Activated T-cell treated with anti-CD3 and anti-CD28 coated beads, Interleukin-2, amount 50 U/mL, for 24 hours (primary cell): ENCODE results near the gene INHBB.

ENCODE experiments used
- DNase-seq: peaks from one replicate; pipeline ENCODE4 v3.0.0-alpha.2; 2020
- H3K27ac Mint-ChIP-seq: 2 replicates; pipeline ENCODE4 v1.8.0; 2020; ENCODE audit warnings: mild to moderate bottlenecking, mixed read lengths
- H3K27me3 Mint-ChIP-seq: 2 replicates; pipeline ENCODE4 v1.8.0; 2020; ENCODE audit warnings: mixed read lengths
- H3K36me3 Mint-ChIP-seq: 2 replicates; pipeline ENCODE4 v1.8.0; 2020; ENCODE audit warnings: low read depth, mixed read lengths
- H3K4me1 Mint-ChIP-seq: 2 replicates; pipeline ENCODE4 v1.8.0; 2020; ENCODE audit warnings: low read depth, mixed read lengths
- H3K4me3 Mint-ChIP-seq: 2 replicates; pipeline ENCODE4 v1.8.0; 2020; ENCODE audit warnings: mild to moderate bottlenecking, moderate library complexity, mixed read lengths
- H3K9me3 Mint-ChIP-seq: 2 replicates; pipeline ENCODE4 v1.8.0; 2020; ENCODE audit warnings: mixed read lengths

INHBB gene

DNA sequence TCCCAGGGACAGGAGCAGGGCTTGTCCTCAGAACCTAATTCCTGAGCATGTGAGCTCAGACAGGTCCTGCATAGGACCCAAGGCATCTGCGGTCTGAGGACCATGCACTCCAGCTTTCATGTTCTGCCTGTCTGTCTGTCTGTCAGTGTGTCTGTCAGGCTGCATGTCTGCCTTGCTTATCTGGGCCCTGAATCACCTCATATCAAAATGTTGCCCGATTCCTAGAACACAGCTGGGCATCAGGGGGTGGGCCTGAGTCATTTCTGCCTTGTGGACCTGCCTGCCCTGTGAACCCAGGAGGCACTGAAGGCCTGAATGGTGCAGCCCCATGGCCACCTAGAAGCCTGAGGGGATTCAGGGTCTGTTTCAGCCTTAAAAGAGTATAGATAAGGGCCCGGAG, 22.1 kb downstream of the INHBB start:
- no peak for DNase-seq
- Mint-ChIP-seq H3K36me3 (no peaks in the 10 kb centered on the region), H3K4me3 (no peak overlapping the region)

DNA sequence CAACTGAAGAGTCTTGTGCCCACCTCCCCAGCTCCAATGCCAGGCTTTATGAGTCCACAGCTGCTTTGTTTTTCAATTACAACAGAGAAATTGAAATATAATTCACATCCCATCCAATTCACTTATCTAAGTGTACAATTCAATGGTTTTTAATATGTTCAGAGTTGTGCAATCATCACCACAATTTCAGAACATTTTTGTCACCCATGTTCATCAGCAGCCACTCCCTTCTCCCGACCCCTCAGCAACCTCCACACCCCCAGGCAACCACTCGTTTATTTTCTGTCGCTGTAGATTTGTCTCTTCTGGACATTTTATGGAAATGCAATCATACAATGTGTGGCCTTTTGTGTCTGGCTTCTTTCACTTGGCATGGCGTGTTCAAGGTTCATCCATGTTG, 23.3 kb downstream of the INHBB start:
- DNase-seq: no peak
- H3K27me3 Mint-ChIP-seq: peaks cover 3% of the 10 kb centered on the region

More for the DNA sequence above, 22.1 kb downstream of the INHBB start:
- Mint-ChIP-seq H3K9me3 (no peaks in the 10 kb centered on the region), H3K27me3 (peaks cover 3% of the 10 kb centered on the region), H3K27ac (no peak overlapping the region), H3K4me1 (no peaks in the 10 kb centered on the region)

GRCh38 chr2:120371969-120372625, 26.2 kb downstream of the INHBB start:
- Mint-ChIP-seq H3K27ac (no peak overlapping the region), H3K4me1 (no peaks in the 10 kb centered on the region), H3K27me3 (peaks cover 3% of the 10 kb centered on the region), H3K4me3 (no peak overlapping the region), H3K36me3 (no peaks in the 10 kb centered on the region), H3K9me3 (no peaks in the 10 kb centered on the region)
- DNase-seq: no peak

More for the DNA sequence above, 23.3 kb downstream of the INHBB start:
- Mint-ChIP-seq H3K4me1 (no peaks in the 10 kb centered on the region), H3K27ac (no peak overlapping the region), H3K36me3 (no peaks in the 10 kb centered on the region), H3K4me3 (no peak overlapping the region), H3K9me3 (no peaks in the 10 kb centered on the region)

DNA sequence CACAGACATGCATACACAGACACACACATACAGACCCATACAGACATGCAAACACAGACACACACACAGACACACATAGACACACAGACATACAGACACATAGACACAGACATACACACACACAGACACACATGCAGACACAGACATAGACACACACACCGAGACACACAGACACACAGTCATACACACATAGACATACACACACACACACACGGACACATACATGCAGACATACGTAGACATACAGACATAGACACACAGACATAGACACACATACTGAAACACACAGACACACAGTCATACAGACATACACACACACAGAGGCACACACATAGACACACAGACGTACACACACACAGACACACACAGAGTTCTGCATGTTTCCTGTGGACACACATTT, 26.9 kb downstream of the INHBB start:
- H3K4me1 Mint-ChIP-seq: no peaks in the 10 kb centered on the region
- DNase-seq: no peak
- no peaks in the 10 kb centered on the region for H3K36me3 Mint-ChIP-seq
- no peak overlapping the region for H3K4me3 Mint-ChIP-seq
- no peak overlapping the region for H3K27ac Mint-ChIP-seq
- peaks cover 8% of the 10 kb centered on the region for H3K27me3 Mint-ChIP-seq
- H3K9me3 Mint-ChIP-seq: no peaks in the 10 kb centered on the region

- Mint-ChIP-seq H3K36me3 (no peaks in the 10 kb centered on the region), H3K27ac (no peak overlapping the region), H3K9me3 (no peaks in the 10 kb centered on the region), H3K27me3 (peaks cover 12% of the 10 kb centered on the region), H3K4me1 (no peaks in the 10 kb centered on the region), H3K4me3 (no peak overlapping the region)
- DNase-seq: no peak
Observed at GRCh38 chr2:120373424-120373823, 27.5 kb downstream of the INHBB start.

GRCh38 chr2:120374821-120375220, 28.9 kb downstream of the INHBB start:
- Mint-ChIP-seq H3K9me3 (no peaks in the 10 kb centered on the region), H3K27me3 (peaks cover 16% of the 10 kb centered on the region), H3K4me1 (no peaks in the 10 kb centered on the region), H3K4me3 (no peak overlapping the region), H3K36me3 (no peaks in the 10 kb centered on the region), H3K27ac (no peak overlapping the region)
- DNase-seq: no peak

GRCh38 chr2:120375251-120376020, 29.5 kb downstream of the INHBB start:
- Mint-ChIP-seq H3K27me3 (peaks cover 19% of the 10 kb centered on the region), H3K4me3 (no peak overlapping the region), H3K4me1 (no peaks in the 10 kb centered on the region), H3K36me3 (no peaks in the 10 kb centered on the region), H3K27ac (no peak overlapping the region), H3K9me3 (no peaks in the 10 kb centered on the region)
- no peak for DNase-seq

- Mint-ChIP-seq H3K4me1 (no peaks in the 10 kb centered on the region), H3K27ac (no peak overlapping the region), H3K4me3 (no peak overlapping the region), H3K36me3 (no peaks in the 10 kb centered on the region), H3K9me3 (no peaks in the 10 kb centered on the region), H3K27me3 (peaks cover 19% of the 10 kb centered on the region)
- DNase-seq: no peak
Observed at GRCh38 chr2:120376101-120376500, 30.2 kb downstream of the INHBB start.

GRCh38 chr2:120376679-120377640, 31.0 kb downstream of the INHBB start:
- Mint-ChIP-seq H3K27ac (no peak overlapping the region), H3K9me3 (no peaks in the 10 kb centered on the region), H3K27me3 (peaks cover 19% of the 10 kb centered on the region), H3K4me1 (no peaks in the 10 kb centered on the region), H3K36me3 (no peaks in the 10 kb centered on the region), H3K4me3 (no peak overlapping the region)
- no peak for DNase-seq

DNA sequence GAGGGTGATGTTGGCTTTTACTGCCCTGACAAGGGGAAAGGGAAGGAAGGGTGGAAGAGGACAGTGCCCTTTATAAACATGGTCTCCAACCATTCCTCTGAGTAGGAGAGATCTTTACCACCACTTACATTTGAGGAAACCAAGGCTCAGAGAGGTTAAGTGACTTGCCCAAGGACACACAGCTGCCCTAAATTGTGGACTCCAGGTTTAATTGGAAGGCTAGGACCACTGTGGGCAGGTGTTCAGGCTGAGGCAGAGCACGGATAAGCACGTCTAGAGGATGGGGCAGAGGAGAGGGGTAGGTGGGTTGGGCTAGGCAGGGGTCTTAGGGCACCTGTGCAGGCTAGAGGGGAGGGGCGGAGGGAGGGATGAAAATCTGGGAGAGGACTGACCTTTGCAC, 32.7 kb downstream of the INHBB start:
- Mint-ChIP-seq H3K36me3 (no peaks in the 10 kb centered on the region), H3K4me1 (no peaks in the 10 kb centered on the region), H3K27ac (no peak overlapping the region), H3K27me3 (peaks cover 16% of the 10 kb centered on the region), H3K9me3 (no peaks in the 10 kb centered on the region), H3K4me3 (no peak overlapping the region)
- no peak for DNase-seq

GRCh38 chr2:120379916-120380893, 34.3 kb downstream of the INHBB start:
- no peaks in the 10 kb centered on the region for H3K4me1 Mint-ChIP-seq
- no peaks in the 10 kb centered on the region for H3K36me3 Mint-ChIP-seq
- no peak overlapping the region for H3K4me3 Mint-ChIP-seq
- no peak overlapping the region for H3K27ac Mint-ChIP-seq
- no peak for DNase-seq
- H3K27me3 Mint-ChIP-seq: peaks cover 16% of the 10 kb centered on the region
- H3K9me3 Mint-ChIP-seq: no peaks in the 10 kb centered on the region

DNA sequence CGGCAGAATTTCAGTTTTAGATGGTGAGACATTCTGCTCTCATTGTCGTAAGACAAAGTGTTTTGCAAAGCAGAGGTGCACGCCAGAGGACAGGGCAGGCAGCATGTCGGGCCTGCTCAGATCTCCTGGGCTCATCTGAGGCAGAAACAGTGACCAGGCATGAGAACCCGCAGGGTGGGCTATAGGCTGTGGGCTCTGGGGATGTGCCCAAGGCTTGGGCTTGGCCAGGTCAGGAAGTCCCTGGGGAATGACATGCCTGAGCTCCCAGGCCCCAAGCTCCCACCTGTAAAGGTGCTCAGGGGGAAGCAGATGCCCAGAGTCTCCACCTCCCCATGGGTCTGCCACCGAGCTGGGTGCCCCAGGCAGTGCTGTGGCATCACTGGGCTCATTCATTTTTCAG, 35.3 kb downstream of the INHBB start:
- peaks cover 16% of the 10 kb centered on the region for H3K27me3 Mint-ChIP-seq
- DNase-seq: no peak
- H3K27ac Mint-ChIP-seq: no peak overlapping the region
- H3K9me3 Mint-ChIP-seq: no peaks in the 10 kb centered on the region
- H3K36me3 Mint-ChIP-seq: no peaks in the 10 kb centered on the region
- no peak overlapping the region for H3K4me3 Mint-ChIP-seq
- H3K4me1 Mint-ChIP-seq: no peaks in the 10 kb centered on the region

GRCh38 chr2:120381661-120382060, 35.7 kb downstream of the INHBB start:
- Mint-ChIP-seq H3K36me3 (no peaks in the 10 kb centered on the region), H3K27ac (no peak overlapping the region), H3K27me3 (peaks cover 16% of the 10 kb centered on the region), H3K4me3 (no peak overlapping the region), H3K9me3 (no peaks in the 10 kb centered on the region), H3K4me1 (no peaks in the 10 kb centered on the region)
- no peak for DNase-seq
